NCI-H2029 treated with DMSO at 0.1 percent for 48 hours (cell line): ENCODE results near the gene GSX2.
"Not testable (repeated sequence)": the region's sequence is repeated elsewhere in the genome, so short reads cannot be mapped to it uniquely, and the experiment has no call there.

Experiments used
- DNase-seq: peaks from one replicate; lab custom pipeline; 2025; lab: John Stamatoyannopoulos, UW

GSX2 gene

DNA sequence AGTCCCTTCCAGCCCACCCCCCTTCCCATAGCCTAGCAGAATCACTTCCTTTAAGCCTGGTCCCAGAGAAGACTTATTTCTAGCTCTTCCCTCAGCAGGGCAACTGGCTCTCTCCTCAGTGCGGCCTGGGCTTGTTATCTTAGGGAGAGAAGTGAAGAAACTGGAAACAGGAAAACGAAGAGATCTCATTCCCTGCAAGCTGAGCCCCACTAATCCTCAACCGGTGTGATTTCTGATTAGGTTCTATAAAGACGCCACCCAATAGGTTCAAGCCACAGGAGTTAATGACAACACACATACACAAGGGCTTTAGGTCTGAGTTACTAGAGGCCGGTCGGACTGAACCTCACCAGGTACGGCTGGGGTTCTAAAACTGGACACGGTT lies 3.2 kb downstream of the GSX2 start:
- DNase-seq, result no peak

DNA sequence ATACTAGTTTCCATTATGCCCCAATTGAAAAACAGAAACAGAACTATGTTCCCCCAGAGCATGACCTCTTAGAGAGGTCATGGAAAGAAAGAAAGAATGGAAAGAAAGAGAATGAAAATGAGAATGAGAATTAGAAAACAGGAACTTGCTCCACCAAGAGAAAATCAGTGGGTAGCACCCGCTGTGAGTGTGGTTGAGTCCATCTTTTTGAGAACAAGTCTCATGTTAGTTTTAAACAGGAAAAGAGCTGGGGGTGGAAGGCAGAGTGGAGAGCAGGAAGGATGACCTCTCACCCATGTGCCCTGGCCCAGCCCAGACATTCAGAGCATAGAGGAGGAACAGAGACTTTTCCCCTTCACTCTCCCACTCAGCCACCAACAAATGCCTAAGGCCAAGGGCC lies 4.9 kb downstream of the GSX2 start:
- no peak for DNase-seq

DNA sequence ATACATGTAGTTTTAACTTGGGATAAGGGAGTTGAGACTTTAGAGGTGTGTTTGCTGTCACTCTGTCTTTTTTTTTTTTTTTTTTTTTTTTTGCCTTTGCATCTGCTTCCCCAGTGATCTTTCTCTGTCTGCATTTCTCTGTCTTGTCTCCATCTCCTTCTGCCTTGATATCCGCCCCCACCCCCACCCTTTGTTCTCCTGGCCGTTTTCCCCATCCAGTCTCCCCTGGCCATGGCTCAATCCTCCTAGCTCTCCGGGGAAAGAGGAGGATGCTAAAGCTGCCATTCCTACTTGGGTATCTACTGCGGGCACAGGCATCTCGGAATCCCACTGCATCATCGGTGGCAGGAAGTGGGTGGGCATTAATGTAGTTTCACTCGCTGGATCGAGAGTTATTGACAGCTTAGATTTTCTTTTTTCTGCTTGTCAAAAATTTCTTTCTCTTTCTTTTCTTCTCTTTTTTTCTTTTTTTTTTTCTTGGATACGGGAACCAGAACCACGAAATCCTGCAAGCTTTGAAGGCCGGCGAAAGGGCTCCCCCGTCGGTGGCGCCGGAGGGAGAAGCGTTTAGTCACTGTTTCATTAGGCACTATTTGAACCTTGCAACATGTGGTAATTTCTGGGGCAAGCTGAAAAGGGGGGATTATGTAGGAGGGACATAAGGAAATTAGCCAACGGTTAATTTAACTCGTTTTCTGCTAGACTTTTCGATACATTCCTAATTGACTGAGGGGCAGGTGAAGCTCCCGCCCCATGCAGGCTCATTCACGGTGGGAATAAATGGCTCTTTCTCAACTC lies 8.2 kb downstream of the GSX2 start:
- no peak for DNase-seq

DNA sequence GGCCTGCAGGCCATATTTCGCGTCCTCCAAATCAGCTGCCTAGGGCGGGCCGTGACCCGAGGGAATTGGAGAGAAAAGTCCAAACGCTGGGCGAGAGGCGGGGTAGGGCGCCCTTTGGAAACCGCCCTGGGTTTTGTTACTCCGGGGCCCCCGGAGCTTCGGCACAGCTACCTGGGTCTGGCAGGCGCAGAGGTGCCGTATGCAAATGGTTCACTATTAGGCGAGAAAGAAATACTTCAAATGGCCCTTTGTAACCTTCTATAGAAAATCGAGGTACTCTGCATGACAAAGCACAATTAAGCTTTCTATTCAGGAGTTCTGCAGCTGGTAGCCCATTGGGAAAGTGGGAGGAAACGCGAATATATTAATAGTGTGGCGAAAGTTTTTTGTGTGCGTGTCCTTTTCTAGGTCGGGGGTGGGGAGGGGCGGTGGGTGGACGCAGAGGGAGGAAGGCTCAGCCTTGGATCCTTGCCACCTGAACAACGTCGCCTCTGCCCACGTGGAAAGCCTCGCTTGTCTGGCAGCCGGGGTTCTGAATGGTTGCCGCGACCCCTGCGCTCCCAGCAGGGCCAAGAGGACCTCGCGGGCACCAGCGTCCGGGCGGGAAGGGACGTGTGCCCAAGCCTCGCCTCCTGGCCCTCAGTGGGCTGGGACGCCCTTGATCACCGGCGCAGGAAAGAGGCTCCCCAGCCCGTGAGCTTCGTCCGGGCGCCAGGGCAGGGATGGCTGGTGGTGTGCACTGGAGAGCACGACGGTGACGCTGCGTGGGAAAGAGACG lies 9.5 kb downstream of the GSX2 start:
- no peak for DNase-seq

DNA sequence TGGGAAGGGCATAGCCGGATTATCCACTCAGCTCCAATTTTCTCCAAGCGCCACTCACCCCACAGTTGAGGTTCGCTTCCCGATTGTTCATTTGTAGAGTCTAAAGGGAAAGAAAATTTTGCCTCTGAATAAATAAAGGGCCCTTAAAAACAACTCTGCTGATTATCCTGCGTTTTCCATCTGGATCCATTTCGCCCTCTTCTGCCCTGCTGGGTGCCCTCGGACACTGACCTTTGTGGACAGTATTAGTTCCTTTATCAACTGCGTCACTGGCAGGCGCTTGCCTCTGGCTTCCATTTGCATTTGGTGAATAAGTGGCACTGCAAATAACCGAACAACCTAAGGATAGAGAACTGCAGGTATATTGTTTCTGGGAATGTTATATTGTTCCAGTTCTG lies 10.1 kb downstream of the GSX2 start:
- DNase-seq, result no peak

DNA sequence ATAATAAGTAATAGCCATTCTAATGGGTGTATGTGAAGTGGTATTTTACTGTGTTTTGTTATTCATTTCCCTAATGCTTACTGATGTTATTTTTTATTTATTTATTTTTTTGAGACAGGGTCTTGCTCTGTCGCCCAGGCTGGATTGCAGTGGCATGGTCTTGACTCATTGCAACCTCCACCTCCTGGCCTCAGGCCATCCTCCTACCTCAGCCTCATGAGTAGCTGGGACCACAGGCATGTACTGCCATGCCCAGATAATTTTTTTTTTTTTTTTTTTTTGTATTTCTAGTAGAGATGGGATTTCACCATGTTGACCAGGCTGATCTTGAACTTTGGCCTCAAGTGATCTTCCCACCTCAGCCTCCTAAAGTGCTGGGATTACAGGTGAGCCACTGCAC lies 13.2 kb downstream of the GSX2 start:
- not testable (repeated sequence) for DNase-seq

DNA sequence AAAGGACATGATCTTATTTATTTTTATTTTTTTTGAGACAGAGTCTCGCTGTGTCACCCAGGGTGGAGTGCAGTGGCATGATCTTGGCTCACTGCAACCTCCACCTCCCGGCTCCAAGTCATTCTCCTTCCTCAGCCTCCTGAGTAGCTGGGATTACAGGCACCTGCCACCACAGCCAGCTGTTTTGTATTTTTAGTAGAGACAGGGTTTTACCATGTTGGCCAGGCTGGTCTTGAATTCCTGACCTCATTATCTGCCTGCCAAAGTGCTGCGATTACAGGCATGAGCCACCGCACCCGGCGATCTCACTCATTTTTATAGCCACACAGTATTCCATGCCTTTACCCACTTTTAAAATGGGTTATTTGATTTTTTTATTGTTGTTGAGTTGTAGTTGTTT lies 16.3 kb downstream of the GSX2 start:
- DNase-seq, result not testable (repeated sequence)

DNA sequence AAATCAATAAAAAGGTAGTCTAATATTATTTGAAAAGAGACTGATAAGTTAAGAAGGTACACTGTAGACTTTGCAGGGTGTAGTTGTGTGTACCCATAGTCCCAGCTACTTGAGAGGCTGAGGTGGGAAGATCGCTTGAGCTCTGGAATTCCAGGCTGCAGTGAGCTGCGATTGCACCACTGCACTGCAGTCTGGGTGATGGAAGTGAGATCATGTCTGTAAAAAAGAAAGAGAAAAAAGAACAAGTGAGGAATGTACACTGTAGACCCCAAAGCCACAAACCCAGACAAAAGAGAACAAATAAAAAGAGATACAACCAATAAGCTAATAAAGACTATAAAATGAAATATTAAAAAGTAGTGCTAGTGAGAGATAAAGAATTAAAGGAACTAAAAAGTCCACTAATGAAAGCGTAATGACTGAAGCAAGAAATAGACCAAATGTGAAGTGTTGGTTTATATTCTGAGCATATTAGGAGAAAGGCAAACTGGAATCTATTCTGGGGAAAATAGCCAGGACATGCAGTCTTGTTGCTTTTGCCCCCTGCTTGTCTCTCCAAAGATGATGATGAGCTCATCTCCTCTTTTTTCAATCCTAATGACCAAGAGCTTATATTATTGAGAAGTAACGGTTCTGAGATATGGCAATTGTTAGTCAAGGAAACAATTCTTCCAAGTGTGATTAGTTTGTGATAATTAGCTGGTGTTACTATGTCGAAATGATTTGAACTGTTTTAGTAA lies 19.1 kb downstream of the GSX2 start:
- DNase-seq, result no peak

DNA sequence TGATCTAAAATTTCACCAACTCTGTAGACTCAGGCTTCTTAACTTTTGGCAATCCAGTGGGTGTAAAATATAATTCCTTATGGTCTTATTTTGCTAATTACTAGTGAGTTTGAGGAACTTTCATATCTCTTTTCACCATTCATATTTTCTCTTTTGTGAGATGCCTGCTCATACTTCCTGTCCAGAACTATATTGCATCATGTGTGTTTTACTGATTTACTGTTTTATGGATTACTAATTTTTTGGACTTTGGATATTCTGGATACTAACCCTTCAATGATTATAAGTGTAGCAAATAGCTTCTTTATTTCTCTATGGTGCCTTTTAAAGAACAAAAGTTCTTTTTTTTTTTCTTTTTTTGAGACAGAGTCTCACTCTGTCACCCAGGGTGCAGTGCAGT lies 20.6 kb downstream of the GSX2 start:
- DNase-seq, result no peak

DNA sequence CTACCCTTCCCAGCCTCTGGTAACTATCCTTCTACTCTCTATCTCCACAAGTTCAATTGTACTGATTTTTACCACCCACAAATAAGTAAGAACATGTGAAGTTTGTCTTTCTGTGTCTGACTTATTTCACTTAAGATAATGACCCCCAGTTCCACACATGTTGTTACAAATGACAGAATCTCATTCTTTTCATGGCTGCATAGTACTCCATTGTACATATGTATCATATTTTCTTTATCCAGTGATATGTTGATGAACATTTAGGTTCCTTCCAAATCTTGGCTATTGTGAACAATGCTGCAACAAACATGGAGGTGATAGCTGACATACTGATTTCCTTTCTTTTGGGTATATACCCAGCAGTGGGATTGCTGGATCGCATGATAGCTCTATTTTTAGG lies 27.7 kb downstream of the GSX2 start:
- DNase-seq, result no peak

DNA sequence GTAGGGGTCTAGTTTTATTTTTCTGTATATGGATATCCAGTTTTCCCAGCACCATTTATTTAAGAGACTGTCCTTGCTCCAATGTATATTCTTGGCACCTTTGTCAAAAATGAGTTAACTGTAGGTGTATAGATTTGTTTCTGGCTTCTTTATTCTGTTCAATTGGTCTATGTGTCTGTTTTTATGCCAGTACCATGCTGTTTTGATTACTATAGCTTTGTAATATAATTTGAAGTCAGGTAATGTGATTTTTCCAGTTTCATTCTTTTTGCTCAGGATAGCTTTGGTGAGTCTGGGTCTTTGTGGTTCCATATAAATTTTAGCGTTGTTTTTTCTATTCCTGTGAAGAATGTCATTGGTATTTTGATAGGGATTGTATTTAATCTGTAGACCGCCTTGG lies 28.7 kb downstream of the GSX2 start:
- not testable (repeated sequence) for DNase-seq

DNA sequence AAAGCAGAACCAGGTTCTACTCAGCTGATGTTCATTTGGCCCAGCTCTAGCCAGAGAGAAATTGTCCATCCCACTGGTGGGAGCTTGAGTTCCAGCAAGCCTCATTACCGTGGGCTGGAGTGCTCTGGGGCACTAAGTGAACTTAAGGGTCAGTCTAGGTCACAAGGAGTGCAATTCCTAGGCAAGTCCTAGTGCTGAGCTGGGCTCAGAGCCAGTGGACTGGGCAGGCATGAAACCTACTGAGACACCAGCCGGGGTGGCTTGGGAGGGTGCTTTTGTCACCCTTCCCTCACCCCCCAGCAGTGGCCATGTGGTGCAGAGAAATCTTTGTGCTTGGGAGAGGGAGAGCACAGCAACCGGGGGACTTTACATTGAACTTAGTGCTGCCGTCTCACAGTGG lies 39.4 kb downstream of the GSX2 start:
- no peak for DNase-seq

DNA sequence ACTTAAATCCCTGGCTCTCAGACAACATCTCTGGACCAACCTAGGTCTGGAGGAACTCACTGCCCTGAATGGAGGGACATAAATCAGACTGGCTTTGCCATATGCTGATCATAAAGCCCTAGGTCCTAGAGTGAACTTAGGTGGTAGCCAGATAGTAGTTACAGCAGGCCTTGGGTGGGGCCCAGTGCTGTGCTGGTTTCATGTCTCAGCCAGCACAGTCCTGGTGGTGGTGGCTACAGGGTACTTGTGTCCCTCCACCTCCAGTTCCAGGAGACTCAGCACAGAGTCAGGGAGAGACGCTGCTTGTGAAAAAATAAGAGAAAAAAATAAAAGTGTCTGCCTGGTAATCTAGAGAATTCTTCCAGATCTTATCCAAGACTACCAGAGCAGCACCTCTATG lies 40.3 kb downstream of the GSX2 start:
- DNase-seq, result no peak

DNA sequence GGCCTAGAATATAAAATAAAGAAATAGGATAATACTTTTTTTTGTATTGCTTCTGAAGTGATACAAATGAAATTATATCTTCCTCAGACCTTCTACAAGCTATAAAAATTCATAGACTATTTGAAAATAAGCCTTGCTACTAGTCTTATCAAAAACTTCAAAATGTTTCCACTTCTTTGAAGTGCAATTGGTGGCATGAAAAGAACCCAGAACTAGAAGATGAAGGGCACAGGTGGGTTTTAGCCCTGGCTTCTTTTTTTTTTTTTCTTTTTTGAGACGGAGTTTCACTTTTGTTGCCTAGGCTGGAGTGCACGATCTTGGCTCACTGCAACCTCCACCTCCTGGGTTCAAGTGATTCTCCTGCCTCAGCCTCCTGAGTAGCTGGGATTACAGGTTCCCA lies 44.2 kb downstream of the GSX2 start:
- DNase-seq, result no peak

DNA sequence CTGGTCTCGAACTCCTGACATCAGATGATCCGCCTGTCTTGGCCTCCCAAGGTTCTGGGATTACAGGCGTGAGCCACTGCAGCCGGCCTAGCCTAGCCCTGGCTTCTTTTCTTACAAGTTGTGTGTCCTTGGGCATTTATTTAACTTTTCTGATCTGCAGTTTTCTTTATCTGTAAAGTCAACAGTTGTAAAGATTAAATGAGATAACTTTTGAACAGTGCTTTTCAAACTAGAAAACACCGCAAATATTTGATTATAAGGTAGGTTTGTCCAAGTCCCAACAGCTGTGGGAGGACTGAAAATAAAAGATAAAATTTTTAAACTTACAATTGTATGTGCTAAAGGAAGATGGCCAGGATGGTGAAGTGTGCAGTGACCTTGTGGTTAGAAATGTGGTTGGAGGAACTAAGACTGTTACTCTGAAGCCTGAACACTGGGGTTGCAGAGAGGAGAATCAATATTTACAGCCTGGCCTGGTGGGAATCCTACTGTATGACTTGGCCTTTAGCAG lies 44.8 kb downstream of the GSX2 start:
- no peak for DNase-seq

DNA sequence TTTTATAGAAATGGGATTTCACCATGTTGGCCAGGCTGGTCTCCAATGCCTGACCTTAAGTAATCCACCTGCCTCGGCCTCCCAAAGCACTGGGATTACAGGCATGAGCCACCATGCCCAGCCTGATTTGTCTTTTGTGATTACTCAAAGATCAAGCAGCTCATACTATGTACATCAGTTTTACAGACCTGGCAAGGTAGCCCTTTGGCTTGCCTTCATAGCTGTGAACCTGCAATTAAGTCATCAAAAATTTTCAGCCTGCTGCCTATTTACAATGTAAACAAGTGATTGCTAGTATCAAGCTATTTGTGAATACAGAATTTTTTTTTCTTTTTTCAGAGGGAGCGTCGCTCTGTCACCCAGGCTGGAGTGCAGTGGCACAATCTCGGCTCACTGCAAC lies 46.2 kb downstream of the GSX2 start:
- no peak for DNase-seq

DNA sequence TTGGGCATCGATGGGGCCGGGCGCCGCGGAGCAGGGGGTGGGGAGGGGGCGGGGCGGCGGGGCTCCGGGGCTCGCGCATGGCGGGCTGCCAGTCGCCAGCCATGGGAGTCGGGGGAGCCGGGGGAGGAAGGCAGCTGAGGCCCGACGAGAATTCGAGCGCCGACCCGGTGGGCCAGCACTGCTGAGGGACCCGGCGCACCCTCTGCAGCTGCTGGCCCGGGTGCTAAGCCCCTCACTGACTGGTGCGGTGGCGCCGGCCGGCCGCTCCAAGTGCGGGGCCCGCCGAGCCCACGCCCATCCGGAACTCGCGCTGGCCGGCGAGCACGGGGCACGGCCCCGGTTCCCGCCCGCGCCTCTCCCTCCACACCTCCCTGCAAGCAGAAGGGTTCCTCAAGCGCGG lies 49.4 kb downstream of the GSX2 start:
- no peak for DNase-seq
